HL-60/S4 (cell line): ENCODE data around the gene ZNF337.
"Not testable (repeated sequence)": the region's sequence is repeated elsewhere in the genome, so short reads cannot be mapped to it uniquely, and the experiment has no call there.

ENCODE experiments used
- in situ Hi-C: fragments of 300-500 bp; cut with MboI; formaldehyde crosslinking; loops from 2 replicates; pipeline ENCODE4 v1.14.3; 2022; ENCODE audit warnings: low sequenced_read_pairs

ZNF337 gene

DNA sequence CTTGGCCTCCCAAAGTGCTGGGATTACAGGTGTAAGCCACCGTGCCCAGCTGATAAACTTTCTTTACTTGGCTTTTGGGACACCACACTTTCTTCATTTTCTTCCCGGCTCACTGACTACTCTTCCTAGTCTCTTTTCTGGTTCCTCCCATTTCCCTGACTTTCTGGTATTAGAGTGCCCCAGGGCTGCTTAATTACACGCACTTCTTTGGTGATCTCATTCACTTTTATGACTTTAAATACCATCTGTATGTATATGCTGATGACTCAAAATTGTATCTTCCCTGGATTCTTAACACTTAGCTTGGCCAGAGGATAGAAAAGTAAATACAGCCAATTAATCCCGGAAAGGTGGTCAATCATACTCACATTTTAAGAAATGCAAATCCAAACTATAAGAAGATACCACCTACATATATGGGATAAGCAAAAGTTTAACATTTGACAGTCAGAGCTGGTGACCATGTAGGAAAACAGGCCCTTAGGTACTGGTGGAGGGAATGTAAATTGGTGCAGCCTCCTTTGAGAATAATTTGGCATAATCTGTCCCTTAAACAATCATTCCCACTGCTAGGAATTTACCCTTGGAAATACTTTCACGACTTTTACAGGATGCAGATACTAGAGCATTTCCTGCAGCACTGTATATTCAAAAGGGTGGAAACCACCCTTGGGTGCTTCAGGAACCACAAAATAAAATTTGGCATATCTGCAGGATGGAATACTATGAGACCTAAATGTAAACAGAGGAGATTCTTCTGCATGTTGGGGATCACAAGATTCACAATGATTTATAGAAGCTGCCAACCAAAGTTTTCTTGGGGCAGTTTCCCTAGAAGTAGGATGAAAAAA, 63.5 kb downstream of the ZNF337 start:
- in situ Hi-C loops = no loop called here

DNA sequence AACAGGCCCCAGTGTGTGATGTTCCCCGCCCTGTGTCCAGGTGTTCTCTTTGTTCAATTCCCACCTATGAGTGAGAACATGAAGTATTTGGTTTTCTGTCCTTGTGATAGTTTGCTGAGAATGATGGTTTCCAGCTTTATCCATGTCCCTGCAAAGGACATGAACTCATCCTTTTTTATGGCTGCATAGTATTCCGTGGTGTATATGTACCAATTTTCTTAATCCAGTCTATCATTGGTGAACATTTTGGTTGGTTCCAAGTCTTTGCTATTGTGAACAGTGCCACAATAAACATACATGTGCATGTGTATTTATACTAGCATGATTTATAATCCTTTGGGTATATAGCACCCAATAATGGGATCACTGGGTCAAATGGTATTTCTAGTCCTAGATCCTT, 66.0 kb downstream of the ZNF337 start:
- in situ Hi-C loops = not testable (repeated sequence)

DNA sequence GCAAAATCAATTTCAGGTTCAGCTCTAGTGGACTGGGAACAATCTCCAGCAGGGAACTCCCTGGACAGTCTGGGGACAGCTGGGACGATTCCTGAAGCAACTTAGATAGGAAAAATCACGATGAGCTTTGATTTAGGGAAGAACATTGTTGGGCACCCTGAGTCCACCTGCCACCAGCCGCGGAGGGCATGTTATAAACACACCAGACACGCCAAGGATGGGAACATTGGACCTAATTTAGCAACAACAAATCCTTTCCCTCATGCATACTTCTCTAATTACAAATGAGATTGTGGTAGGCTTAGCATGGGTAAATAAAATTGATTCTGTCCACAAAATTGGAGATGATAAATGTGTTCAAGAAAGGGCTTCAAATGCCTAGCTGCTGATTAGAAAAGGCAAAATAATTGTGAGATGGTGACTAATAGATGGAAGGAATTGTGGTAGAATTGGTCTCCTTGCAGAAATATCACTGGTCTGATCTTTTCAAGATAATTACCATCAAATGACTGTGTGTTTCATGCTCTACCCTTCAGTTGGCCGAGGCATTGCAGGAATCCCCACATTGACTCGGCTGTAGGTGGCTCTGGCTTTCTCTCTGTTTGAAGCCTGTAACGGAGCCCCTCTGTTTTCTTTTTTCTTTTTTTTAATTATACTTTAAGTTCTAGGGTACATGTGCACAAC, 66.7 kb downstream of the ZNF337 start:
- in situ Hi-C loops = no loop called here

DNA sequence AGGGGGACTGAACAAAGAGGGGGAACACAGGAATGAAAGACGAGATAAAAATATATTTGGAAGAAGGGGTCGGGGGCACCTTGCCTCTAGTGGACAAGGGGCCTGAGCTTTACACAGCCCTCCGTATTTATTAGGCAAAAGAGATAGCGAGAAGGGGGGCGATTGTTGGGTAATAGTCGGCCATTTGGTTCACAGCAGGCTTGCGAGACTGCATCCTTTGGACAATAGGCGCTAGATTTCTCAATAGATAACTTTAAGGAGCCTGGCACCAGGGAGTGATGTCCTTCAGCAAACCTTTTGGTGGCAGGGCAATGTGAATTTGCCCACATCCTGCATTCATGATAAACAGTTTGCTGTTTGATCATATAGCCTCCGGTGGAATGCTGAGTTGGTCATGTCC, 69.9 kb downstream of the ZNF337 start:
- in situ Hi-C loops = no loop called here

DNA sequence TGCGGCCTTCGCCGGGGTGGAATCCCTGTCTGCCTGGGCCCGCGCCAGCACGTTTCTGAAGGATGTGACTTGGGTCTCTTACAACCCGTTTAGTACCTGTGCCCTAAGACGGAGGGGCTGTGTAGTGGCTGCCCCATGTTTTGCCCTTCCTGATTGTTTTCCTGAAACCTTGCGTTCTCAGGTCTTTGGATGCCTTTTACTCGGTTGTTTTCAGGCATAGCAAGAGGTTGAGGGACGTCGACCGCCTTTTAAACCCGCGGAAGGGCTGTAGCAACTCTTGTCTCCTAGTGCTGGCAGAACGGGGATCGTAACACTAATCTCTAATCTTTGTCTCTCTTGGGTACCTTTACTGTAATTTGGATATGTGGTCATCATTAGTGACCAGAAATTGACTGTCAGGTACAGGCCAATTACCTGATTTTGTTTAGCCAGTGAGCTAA, 72.1 kb downstream of the ZNF337 start:
- in situ Hi-C loops = no loop called here
